ENCODE measurements around the gene QPRT. TPM values are rescaled to one million over a fixed set of nuclear protein-coding genes. Genes with fewer than 3 reads are reported as not detected.
A peak's percentile ranks its signal among the peaks of the same experiment; 100 is the strongest.
"Not testable (repeated sequence)": the region's sequence is repeated elsewhere in the genome, so short reads cannot be mapped to it uniquely, and the experiment has no call there.

QPRT gene
- total RNA-seq, 2 donors from 2014 or later, result 8.3 to 11.1 TPM

- DNase-seq (ENCODE audit: low spot score), result no peak
- TF ChIP-seq POLR2A (IDR thresholded peaks at IDR 0.05) (no peak), POLR2AphosphoS5 (IDR thresholded peaks at IDR 0.05) (no peak)
- TF ChIP-seq, protein P1, sequence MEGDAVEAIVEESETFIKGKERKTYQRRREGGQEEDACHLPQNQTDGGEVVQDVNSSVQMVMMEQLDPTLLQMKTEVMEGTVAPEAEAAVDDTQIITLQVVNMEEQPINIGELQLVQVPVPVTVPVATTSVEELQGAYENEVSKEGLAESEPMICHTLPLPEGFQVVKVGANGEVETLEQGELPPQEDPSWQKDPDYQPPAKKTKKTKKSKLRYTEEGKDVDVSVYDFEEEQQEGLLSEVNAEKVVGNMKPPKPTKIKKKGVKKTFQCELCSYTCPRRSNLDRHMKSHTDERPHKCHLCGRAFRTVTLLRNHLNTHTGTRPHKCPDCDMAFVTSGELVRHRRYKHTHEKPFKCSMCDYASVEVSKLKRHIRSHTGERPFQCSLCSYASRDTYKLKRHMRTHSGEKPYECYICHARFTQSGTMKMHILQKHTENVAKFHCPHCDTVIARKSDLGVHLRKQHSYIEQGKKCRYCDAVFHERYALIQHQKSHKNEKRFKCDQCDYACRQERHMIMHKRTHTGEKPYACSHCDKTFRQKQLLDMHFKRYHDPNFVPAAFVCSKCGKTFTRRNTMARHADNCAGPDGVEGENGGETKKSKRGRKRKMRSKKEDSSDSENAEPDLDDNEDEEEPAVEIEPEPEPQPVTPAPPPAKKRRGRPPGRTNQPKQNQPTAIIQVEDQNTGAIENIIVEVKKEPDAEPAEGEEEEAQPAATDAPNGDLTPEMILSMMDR (IDR thresholded peaks at IDR 0.05), result no peak
- H3K4me3 ChIP-seq, result peak within 1 kb of the TSS; percentile 11 to 14
- no peaks in the 10 kb centered on the region for H3K36me3 ChIP-seq
- WGBS, result 84% methylated on average over 12 of the region's 12 CpGs
- H3K27me3 ChIP-seq (replicated peaks; ENCODE audit: insufficient read depth), result no peaks in the 10 kb centered on the region
- intact Hi-C loops (cut with DNase I), result no loop called here
- H3K4me1 ChIP-seq (replicated peaks), result peaks cover 18% of the 10 kb centered on the region
- peak within 1 kb of the TSS; percentile 54 to 86 for H3K27ac ChIP-seq
- H3K9me3 ChIP-seq, result no peaks in the 10 kb centered on the region
Measured at GRCh38 chr16:29745853-29746345, 66.9 kb downstream of the QPRT start, which contains the start of gene C16orf54. Gene C16orf54, minus strand, starts transcription at chr16:29745990. Its CDS starts 1,039 bp downstream, at chr16:29744951.

GRCh38 chr16:29746518-29746917 lies 67.5 kb downstream of the QPRT start:
- H3K36me3 ChIP-seq; intact Hi-C loops (cut with DNase I); DNase-seq (ENCODE audit: low spot score); H3K27ac ChIP-seq; H3K9me3 ChIP-seq; H3K27me3 ChIP-seq (replicated peaks; ENCODE audit: insufficient read depth); H3K4me3 ChIP-seq: not testable (repeated sequence)
- 70% methylated on average over 4 of the region's 4 CpGs for WGBS
- peaks cover 12% of the 10 kb centered on the region for H3K4me1 ChIP-seq (replicated peaks)

Other genes with a start within 250 kb of the QPRT start
- gene BOLA2, start 224.8 kb upstream of the QPRT start, total RNA-seq, result 1 to 10 TPM; 8.5 to 8.6 TPM
- 10 to 100 TPM; 13.5 to 25.1 TPM for gene SLX1B, start 224.6 kb upstream of the QPRT start, total RNA-seq
- 1 to 10 TPM; 2.5 to 7.5 TPM for gene SULT1A4, start 219.3 kb upstream of the QPRT start, total RNA-seq
- gene NPIPB12, start 172.8 kb upstream of the QPRT start, total RNA-seq, result 10 to 100 TPM; 45.7 to 87.3 TPM
- 1 to 10 TPM; 1.6 to 2.0 TPM for gene SPN, start 15.9 kb upstream of the QPRT start, total RNA-seq
- 1 to 10 TPM; 1.1 to 1.2 TPM for gene C16orf54, start 66.8 kb downstream of the QPRT start, total RNA-seq
- not detected for gene ZG16, start 99.1 kb downstream of the QPRT start, total RNA-seq
- 10 to 100 TPM; 58.5 to 89.6 TPM for gene KIF22, start 111.6 kb downstream of the QPRT start, total RNA-seq
- 100 to 1,000 TPM; 180 to 188 TPM for gene MAZ, start 127.3 kb downstream of the QPRT start, total RNA-seq
- 10 to 100 TPM in 1 of 2 donors, 1 to 10 TPM in 1; 6.6 to 19.2 TPM for gene PRRT2, start 133.0 kb downstream of the QPRT start, total RNA-seq
- 10 to 100 TPM; 64.3 to 64.4 TPM for gene PAGR1, start 137.0 kb downstream of the QPRT start, total RNA-seq
- 100 to 1,000 TPM in 1 of 2 donors, 10 to 100 TPM in 1; 59.3 to 247 TPM for gene MVP, start 141.3 kb downstream of the QPRT start, total RNA-seq
- 100 to 1,000 TPM; 121 to 132 TPM for gene CDIPT, start 184.0 kb downstream of the QPRT start, total RNA-seq
- 10 to 100 TPM; 60.7 to 62.9 TPM for gene SEZ6L2, start 220.4 kb downstream of the QPRT start, total RNA-seq
- gene ASPHD1, start 221.3 kb downstream of the QPRT start, total RNA-seq, result 1 to 10 TPM; 1.2 to 5.1 TPM
- gene KCTD13, start 247.0 kb downstream of the QPRT start, total RNA-seq, result 100 to 1,000 TPM in 1 of 2 donors, 10 to 100 TPM in 1; 15.9 to 134 TPM